HG02973 (cell line): Measurements from ENCODE around the gene HTRA1.

ENCODE experiments used
- ATAC-seq: cut with Tn5 transposase; IDR thresholded peaks from one replicate; pipeline ENCODE4 v1.9.1; 2021; ENCODE audit warnings: moderate library complexity; ENCODE audit not compliant: unreplicated experiment

Gene HTRA1

GRCh38 chr10:122514045-122514840 lies 52.9 kb downstream of the HTRA1 start:
- ATAC-seq: no peak

- no peak for ATAC-seq
These were observed 53.7 kb downstream of the HTRA1 start for GRCh38 chr10:122515022-122515424.

DNA sequence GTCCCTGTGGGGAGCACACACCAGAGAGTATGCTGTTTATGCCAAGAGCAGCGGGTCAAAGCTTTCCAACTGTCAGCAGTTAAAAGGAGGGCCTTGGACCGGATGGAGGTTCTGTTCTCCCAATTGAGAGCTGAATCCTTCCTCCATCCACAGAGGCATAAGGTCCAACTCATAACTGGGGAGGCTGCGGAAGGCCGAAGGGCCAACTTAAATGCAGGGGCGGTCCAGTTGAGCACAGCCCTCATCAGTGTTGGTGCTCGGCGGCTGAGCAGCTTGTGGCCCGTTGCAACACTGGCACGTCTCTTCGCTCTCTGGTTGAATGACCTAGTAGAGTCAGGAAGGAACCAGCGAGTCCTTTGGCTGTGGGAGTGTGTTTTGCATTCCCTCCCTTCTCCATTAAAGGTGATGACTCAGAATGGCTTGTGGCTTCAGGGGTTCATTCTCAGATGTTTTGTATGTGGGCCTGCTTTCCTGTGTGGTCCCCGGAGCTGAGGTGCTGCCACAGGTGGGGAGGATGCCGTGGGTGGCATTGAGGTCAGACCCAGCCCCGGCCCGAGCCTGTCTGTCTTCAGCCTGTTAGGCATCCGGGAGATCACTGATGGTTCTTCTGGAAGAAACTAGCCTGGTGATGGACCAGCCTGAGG lies 54.4 kb downstream of the HTRA1 start:
- peak; percentile 87 for ATAC-seq

GRCh38 chr10:122516734-122517133 lies 55.4 kb downstream of the HTRA1 start:
- ATAC-seq: no peak

DNA sequence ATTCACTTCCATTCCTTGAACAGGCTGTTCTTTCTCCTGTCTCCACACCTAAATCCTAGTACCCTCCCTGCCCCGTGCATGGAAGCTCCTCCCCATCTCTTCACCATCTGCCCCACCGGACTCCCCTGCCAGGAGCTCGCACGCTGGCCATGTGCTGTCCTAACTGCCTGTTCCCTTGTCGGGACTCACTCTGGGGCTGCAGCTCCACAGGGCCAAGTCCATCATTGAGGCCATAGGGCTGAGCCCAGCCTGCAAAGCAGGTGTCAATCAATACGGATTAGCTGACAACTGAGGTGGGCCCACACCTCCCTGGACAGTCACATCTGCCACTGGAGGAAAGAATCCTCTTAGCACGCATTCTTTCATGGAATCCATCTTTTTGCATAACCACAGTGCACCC lies 57.8 kb downstream of the HTRA1 start:
- ATAC-seq: no peak

DNA sequence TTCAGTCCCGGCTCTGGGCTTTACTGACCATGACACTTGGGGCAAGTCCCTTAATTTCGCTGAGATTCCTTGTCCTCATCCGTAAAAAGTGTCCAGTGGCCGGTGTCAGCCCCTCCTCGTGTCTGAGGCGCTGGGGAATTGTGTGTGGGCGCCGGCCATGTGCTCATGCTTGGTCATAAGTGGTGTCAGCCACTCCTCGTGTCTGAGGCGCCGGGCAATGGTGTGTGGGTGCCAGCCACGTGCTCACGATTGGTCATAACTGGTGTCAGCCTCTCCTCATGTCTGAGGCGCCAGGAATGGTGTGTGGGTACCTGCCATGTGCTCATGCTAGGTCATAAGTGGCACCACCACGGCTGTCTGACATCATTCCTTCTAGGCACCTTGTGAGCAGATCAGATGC lies 58.5 kb downstream of the HTRA1 start:
- no peak for ATAC-seq

DNA sequence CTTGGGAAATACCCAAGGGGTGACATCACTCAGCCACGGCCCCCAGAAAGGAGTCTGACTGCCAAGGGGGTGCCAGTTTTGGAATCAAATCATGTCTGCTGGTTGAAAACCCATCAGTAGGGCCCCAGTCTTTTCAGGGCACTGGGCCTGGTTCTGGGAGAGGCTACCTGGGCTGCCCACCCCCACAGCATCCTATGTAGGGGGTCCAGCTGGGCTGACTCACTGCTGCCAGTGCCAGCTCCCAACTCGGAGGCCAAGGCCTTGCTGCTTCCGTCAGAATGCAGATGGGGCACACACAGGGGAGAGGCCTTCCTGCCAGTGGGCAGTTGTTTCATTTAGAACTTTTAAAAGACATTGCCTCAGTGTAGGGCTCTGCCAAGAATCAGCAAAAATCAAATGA lies 59.7 kb downstream of the HTRA1 start:
- ATAC-seq: no peak

- no peak for ATAC-seq
These were observed 63.5 kb downstream of the HTRA1 start for GRCh38 chr10:122524811-122525210.

DNA sequence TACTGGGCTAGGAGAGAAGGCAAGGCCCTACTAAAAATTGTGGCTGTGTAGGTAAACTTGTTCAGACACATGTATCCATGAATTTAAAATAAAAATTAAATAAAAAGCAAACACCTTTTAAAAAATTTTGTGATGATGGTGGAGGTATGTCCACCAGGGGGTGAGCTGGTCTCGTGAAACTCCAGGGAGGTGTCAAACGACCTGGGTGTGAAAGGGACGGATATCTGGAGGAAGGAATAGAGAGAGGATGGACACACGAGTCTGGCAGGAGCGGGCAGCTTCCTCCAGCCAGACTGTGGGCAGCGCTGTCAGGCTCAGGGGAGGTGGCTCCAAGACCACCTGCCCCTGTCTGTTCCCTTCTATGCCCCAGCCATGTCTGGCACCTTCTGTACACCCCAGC lies 64.4 kb downstream of the HTRA1 start:
- no peak for ATAC-seq

DNA sequence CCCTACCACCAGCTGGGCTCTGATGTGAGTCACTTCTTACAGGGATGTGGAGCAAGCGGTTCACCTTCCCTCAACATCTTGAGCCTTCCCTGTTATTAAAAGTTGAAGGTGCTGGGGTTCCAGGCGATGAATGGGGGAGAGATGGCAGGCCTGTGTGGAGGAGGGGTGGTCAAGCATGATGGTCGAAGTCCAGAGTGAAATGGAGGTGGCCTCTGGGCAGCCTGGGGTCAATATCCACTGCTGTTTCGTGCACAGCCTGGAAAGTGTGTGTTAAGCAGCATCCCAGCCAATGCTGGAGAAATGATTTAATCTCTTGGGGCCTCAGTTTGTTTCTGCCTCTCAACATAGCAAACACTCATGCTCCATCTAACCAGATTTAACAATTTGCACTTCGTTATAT lies 65.5 kb downstream of the HTRA1 start:
- no peak for ATAC-seq

GRCh38 chr10:122530177-122530576 lies 68.8 kb downstream of the HTRA1 start:
- no peak for ATAC-seq

DNA sequence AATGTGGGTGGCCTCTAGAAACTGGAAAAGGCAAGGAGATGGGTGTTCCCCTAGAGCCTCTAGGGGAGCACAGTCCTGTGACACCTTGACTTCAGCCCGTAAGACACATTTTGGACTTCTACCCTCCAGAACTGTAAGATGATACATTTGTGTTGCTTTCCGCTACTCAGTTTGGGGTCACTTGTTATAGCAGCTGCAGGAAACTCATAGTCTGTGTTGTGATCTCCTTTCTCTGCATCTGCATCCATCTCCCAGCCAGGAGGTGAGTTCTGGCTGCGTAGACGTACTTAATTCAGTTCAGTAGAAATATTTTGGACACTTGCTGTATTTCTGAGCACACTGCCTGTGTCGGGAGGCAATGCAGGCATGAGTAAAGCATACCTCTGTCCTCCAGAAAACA lies 69.9 kb downstream of the HTRA1 start:
- no peak for ATAC-seq

DNA sequence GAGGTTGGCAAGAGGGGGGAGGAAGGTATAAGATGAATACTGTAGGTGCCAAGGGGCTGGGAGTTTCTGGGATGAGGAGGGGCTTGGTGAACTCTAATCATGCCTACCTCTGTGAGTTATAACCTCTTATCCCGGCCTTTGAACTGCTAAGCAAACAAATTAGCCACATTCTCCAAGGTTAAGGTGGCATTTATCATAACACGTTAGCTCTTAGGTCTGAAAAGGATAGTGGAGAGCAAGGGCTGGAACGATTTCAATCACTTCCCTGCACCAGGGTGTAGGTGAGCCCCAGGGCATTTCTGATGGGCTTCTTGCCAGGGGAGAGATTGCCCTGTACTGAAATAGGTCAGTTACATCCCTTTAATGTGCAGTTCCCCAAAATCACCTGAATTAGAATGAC lies 70.6 kb downstream of the HTRA1 start:
- ATAC-seq: no peak

- ATAC-seq: no peak
These were observed 71.4 kb downstream of the HTRA1 start for GRCh38 chr10:122532601-122533296.

DNA sequence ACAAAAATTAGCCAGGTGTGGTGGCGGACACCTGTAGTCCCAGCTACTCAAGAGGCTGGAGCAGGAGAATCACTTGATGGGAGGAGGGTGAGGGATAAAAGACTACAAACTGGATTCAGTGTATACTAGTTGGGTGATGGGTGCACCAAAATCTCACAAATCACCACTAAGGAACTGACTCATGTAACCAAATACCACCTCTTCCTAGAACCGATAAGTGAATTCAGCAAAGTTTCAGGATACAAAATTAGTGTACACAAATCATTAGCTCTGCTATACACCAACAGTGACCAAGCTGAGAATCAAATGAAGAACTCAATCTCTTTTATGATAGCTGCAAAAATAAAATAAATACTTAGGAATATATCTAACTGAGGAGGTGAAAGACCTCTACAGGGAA lies 76.2 kb downstream of the HTRA1 start:
- no peak for ATAC-seq

DNA sequence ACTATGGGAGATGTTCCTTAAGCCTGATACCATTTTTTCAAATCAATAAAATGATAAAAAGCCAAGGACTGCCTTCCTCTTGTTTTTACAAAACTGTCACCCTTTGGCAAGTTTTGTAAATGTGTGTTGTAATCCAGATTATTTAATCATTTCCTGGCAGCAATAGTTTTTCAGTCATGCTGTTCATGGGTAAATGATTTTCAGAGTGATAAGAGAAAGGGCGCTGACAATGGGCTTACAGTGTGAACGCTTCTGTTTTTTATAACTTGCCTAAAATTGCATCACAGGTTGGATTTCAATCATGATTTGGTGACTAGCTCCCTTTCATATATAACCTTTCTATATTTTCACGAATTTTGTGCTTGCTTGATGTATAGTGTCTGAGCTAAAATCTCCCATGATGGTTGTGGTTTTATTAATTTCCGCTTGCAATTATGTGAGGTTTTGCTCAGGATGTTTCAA lies 80.2 kb downstream of the HTRA1 start:
- no peak for ATAC-seq

DNA sequence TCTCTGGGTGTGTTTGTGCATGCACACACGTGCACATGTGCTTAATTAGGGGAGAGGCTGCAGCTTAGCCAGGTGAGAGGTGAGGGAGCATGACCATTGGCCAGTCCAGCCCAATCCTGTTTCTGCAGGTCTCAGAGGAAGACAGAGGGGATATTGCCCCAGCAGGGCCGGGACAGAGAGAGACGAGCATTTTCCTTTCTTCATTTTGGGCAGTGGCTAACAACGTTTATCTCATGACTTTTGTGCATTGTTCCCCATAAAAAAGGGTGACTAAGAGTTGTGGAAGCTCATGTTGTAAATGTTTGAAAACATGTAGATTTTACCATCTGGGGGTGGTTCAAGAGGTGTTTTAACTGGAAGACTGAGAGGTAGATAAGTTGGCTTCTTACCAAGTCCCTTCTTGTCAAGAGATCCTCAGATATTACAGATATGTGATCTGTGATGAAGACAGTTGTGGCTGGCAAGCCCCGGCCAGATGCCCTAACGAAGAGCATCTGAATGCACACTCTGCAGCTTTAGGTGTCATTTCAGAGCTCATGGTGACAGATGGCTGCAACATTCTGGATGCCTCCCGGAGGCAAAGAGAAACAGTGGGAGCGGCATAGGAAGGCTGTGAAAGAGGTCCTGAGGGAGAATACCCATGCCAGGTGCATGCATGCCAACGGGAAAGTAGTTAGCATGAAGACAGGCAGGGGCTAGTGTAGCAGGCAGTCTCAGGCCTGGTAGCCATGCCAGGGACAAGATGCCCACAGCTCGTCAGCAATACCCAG lies 82.5 kb downstream of the HTRA1 start:
- no peak for ATAC-seq

DNA sequence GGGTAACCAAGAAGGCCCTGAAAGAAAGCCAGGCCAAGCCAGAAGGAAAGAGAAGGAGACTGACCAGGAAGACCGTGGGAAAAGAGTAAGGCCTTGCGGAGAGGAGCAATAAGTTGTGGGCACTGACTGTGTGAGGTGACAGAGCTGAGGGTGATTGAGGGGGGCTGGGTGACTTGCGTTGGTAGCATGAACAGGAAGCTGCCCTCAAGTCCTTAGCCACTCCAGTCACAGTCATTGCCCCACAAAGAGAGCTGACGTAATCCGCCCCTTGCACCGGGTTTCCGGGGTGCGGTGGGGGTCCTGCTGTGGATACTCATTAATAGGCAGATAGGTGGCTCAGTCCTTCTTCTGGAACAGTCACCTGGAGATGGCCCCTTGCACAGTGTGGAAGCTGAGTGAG lies 83.1 kb downstream of the HTRA1 start:
- ATAC-seq: no peak

GRCh38 chr10:122546242-122546641 lies 84.9 kb downstream of the HTRA1 start:
- ATAC-seq: no peak

DNA sequence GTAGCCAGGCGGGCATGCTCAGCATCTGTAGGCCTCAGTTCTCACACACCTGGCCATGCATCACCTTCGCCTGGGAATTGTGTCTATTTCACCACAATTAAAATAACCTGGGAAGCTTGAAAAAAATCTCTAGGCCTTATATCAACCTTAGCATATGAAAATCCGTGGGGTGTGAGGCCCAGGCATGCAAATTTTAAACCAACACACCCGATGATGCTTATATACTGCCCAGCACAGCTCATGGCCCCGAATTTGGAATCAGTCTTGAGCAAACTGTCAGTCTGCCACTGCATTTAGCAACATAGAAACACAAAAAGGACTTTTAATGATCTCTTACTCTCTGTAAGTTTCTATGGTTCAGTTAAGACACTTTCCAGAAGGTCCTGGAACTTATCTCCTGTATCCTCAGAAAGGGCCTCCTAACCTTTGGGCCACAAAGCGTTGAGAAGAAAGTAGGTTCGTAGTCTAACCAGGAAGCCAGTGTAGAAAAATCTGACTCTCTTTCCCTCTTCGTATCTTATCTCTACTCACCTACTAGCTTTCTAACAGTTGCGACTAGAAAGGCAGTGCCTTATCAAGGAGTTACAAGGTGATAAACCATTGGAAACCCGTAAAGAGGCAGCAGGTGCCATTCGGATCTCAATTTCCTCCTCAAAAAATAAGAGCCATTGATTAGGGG lies 87.2 kb downstream of the HTRA1 start:
- no peak for ATAC-seq

DNA sequence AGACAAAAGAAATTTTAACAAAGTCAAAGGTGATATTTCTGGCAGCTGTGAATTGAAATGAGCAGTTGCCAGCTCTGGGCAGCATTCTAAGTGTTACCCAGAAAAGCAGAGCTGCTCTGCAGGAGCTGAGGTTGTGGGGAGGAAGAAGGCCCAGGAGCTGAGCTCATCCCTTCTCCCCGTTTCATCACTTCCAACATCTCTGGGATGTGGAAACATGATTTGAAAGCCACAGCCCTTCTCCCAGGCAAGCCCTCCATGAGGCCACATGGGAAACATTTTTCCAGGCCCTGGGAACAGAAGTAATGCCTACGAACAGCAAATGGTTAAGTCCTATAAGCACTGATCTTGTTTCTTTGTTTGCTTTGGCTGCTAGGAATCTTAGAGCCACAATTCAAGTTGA lies 88.3 kb downstream of the HTRA1 start:
- ATAC-seq: no peak
